ENCODE results near the gene FLAD1.

FLAD1 gene

DNA sequence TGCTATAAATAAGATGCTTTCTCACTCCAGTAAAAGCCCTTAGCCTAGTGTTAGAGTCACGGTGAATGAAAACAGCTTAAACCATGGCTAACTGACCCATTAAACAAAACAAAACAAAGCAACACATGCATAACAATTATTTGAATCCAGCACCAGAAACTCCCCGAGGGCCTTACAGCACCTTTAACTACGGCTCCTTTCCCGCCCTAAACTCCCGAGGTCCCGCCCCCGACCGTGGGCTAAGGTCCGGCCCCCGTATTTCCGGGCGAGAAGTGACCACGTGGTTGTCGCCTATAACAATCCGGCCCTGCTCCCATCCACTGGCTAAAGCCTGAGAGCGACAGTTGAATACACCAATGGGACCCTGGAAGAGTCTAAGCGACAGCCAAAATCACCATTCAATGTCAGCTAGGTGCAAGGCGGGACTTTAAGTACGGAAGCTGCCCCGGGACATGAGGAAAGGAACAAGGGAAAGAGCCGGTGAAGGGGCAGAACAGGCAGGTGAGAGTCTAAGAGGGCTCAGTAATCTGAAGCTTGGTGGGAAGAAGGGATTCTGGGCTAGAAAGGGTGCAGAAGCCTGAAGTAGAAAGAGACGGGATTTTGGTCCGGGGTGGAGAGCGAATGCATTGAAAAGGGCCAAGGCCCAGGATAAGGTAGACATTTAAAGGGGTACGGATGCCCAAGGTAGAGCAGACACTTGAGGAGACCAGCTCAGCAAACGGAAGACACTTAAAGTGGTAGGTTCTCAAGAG, at the start of gene FLAD1:
FLAD1 (plus strand) TSS at position 448 of the 752 bp plus-strand sequence. CDS start 351 bp downstream, outside the sequence.
- peak; percentile 84 to 96 (median 94) for DNase-seq

DNA sequence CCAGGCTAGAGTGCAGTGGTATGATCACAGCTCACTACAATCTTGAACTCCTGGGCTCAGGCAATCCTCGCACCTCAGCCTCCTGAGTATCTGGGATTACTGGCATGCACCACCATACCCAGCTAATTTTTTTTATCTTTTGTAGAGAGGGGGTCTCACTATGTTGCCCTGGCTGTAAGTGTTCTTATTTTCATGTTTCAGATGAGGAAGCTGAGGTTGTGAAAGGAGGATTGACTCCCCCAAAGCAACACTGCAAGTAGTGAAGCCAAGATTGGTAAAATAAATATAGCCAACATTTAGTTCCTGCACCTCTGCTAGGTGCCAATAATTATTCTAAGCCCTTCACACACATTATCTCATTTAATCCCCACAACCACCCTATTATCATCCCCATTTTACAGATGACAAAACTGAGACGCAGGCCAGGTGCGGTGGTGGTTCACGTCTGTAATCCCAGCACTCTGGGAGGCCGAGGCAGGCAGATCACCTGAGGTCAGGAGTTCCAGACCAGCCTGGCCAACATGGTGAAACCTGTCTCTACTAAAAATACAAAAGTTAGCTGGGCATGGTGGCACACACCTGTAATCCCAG, 48.7 kb upstream of the FLAD1 start:
- no peak for DNase-seq

DNA sequence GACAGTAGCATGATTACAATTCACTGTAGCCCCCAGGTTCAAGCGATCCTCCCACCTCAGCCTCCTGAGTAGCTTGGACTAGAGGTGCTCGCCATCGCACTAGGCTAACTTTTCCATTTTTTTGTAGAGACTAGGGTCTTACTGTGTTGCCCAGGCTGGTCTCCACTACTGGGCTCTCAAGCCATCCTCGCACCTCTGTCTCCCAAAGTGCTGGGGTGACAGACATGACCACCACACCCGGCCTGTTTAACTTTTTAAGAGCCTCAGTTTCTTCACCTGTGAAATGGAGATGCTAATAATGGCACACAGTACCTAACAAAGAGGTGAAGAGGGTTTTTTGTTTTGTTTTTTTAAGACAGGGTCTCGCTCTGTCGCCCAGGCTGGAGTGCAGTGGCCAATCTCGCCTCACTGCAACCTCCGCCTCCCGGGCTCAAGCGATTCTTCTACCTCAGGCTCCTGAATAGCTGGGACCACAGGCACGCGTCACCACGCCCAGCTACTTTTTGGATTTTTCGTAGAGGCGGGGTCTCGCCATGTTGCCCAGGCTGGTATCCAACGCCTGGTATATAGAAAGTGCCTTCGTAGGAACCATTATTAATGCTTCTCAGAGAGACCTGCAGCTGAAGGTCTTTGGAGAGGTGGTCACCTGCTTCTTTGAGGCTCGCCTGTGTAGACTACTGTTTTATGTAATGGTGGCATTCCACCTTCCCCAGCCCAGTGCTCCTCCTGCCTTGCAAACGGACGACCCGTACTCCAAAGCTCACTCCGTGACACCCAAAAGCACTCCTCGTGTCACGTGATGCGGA, 47.2 kb upstream of the FLAD1 start:
- DNase-seq: no peak

DNA sequence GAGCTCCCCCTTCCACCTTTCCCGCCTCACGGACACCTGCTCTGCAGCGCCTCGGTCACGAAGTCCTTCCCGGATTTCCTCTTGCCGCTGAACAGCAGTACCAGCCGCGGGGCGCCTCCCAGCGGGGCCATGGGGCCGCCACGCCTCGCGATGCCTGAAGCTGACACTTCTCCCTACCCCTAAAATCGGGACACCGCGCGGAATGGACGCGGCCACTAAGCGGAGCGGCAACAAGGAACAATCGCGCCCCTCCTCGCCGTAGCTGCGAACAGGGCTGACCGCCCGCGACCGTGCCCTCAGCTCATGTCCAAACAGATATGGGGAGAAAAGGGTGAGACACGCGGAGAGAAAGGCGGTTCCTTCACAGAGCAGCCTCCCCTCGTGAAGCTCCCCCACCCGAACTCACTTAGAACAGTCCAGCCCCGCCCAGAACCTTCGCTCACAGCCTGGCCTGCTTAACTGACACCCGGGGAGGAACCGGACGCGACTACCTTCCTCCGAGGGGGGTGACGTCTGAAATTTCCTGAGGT, 46.5 kb upstream of the FLAD1 start, which contains the start of gene PMVK:
PMVK (minus strand) TSS at position 165 of the 530 bp plus-strand sequence; CDS start at position 131, 34 bp downstream.
- DNase-seq: peak; percentile 93 to 100 (median 98)

DNA sequence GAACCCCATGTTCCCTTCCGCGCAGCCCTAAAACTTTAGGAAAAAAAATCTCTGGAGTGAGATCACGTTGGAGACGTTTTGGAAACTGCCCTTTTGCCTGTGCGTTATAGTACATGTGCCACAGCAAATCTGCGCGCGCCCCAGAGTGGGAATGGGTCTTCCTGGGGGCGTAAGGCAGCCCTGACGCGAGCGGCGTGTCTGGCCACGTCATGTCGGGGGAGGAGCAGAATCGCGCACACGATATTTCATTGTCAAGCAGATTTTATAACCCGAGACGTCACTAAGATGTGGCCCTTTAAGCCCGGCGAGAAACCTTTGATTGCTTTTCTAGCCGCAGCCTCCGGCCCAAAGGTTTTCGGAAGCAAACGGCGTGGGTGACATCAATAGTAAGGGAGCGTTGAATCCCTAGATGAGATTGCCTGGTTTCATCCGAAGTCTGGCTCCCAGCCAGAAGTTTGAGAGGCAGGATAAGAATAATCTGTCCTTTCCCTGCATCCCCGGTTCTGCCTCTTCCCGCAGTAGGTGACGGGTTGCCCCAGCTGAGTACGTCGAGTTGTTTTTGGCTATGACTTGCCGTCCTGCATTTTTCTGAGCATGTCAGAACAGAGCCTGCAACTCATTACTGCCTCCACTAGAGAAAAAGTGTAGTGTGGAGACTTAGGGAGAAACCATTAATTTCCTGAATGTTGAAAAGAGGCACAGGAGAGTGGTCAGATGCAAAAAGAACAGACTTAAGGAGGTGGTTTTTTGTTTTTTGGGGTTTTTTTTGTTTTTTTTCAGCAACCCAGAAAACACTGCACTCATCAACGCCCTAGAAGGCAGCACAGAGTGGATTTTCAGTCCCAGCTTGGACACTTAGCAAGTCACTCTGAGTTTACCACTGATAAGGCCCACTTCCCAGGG, 45.8 kb upstream of the FLAD1 start:
- peak; percentile 91 to 100 (median 98) for DNase-seq

DNA sequence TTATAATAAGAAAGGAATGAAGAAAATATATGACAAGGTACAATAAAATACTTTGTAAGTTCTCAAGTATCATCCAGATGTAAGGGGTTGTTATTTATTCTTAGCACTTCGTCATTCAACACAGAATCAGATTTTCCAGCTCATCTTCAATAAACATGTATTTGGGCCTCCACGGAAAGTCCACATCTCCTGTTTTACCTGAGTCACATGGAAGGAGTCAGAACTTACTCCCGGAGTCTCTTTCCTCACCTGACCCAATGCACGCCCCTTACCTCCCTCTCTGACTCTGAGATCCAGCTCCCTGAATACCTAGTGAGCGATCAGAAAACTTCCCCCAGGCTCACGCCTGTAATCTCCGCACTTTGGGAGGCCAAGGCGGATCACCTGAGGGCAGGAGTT, 45.2 kb upstream of the FLAD1 start:
- no peak for DNase-seq

DNA sequence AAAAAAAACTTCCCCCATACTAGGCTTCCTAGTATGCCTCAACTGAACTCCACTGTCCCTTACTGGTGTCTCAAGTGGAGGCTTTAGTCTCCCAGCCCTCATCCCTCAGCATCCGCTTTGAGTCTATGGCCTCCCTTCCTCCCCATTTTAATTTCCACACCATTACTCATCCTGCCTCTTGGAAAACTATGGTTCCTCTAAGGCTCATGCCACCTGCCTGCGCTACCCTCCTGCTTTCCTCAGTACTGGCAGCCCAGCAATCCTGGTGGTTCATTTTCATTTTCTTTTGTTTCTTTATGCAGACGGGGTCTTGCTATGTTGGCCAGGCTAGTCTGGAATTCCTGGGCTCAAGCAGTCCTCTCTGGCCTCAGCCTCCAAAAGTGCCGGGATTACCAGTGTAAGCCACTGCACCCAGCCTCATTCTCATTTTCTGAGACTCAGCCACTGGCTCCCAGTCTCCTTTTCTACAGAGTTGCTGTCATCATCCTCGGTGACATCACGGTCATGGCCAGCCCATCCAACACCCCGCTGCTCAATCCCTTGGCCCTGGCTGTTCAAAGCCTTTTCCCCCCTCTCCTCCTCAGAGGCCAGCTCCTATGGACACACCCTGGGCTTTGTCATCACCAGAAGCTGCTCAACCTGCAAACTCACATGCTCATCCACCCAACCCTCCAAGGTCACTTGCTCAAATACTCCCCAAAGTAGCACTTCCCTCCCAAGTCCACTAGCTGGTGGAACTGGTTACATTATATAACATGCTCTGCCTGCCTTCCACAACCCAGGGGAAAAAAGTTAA, 44.3 kb upstream of the FLAD1 start:
- DNase-seq: no peak

DNA sequence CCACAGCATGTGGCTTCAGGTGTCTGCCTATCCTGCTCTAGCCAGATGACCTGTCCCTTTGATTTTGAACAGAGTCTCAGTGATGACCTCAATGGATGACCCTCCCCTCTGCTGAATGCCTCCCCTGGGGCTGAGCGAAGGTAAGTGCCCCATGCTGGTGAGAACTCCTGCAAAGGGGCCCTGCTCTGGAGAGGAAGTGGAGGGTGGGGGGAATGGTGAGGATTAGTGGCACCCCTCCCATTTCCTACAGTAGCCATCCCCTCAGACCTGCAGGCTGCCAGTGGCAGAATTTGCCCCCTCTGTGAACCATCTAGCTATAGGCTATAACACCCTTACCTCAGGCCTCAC, 43.0 kb upstream of the FLAD1 start:
- no peak for DNase-seq

DNA sequence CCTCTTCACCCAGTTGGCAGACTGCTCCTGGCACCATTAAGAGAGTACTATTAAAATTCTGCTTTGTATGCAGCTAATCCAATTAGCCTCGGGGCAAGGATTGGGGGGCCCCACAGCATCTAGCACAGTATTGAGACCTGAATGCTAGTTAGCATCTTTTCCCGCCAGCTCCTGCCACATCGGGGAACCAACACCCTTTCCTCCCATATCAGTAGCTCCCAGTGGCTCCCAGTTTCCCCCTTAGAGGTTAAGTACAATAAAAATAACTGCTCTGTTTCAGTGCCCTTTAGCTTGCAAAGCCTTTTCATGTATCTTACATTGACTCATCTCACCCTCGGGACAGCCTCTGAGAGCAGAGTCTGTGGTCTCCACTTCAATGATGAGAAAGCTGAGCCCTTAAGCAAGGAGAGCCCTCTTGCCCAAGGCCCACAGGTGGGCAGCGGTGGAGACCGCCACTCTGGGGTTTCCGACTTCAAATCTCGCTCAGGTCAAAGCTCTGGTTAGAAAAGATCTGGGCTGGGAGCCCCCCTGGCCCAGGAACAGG, 42.4 kb upstream of the FLAD1 start:
- DNase-seq: no peak

DNA sequence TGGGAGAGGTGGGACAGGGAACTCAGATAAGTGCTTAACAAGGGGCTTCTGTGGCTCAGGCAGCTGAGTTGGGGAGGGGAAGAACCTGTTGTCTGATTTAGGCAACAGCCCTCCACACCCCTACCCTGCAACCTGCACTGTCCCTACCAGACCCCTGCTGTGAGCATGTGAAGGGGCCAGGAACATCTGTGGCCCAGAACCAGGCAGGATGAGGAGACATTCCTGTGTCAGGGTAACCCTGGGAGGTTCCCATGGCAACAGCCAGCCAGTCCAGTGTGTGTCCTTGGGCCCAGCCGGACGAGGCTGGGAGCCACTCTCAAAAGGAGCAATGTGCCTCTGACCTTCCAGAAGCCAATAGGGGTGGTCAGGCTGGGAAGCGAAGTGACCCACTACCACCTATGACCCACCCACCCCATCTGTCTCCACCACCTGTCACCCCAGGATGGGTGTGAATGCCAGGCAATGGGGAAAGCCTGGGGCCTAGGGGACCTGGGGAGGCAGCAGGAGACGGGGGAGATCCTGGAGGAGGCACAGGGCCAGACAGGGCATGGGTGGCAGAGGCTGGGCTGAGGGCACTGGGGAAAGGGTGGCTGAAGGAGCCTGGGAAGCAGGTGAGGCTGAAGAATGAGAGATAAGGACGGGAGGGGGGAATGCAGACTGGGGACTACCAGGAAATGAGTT, 41.7 kb upstream of the FLAD1 start:
- DNase-seq: no peak

DNA sequence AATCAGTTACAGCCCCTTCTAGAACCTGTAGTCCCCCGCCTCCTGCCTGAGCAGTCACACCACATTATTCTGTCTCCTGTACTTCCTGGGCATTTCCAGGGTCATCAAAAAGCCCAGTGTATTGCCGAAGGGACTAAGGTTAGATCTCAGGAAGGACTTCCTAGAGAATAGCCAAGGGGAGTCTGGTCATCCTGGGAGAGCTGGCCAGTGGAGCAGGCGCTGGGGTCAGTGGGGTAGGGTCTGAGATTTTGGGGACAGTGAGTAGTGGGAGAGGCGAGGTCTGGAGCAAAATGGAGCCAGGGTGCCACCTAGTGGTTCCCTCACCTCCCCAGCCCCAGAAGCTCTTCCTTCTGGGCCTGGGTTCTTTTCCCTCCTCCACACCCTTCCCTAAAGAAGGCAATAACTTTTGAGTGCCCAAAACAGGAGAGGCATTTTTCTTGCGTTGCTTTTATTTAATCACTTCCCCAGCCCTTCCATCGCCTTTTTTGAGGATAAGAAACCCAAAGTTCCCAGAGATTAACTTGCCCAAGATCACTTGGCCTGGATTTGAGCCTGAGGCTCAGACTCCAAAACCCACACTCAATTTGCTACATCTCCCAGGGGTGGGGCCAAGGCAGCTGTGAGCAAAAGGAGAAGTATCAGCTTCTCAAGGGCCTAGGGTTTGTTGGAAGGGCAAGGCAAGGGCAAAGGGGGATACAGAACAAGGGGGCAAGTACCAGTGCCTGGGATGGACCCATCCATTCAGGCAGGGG, 39.3 kb upstream of the FLAD1 start:
- DNase-seq: peak in 4 of 6 experiments; percentile 20 to 30 (median 24)

DNA sequence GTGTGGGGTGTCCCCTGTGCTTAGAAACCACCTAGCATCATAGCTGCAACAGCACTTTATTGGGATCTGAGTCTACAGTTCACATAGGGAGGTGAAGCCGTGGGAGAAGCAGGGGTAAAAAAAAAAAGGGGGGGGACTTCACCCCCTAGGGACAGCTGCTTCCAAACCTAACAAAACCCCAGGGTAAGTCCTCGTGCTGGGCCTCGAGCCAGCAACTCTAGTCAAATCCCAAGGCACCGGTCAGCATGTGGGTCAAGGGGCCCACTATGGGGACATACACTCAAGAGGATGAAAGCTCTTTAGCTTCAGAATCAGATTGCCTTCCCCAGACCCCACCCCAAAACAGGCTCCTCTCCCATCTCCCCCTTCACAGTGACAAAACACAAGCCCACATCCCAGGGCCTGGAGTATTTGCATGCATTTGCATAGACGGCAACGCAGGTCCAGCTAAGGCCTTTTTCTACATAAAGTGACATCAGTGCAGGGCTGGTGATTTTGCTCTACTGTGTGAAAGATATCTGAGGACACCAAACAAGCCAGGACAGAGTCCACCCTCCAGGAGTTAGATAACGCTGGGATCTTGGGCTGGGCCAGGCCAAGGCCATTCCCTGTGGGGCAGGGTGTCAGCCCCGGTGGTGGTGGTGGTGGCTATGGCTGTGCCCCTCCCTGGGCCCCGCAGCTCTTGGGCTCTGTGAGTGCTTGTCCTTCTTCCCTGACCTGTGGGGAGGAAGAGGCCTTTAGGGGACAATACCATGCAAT, 38.6 kb upstream of the FLAD1 start:
- DNase-seq: no peak

DNA sequence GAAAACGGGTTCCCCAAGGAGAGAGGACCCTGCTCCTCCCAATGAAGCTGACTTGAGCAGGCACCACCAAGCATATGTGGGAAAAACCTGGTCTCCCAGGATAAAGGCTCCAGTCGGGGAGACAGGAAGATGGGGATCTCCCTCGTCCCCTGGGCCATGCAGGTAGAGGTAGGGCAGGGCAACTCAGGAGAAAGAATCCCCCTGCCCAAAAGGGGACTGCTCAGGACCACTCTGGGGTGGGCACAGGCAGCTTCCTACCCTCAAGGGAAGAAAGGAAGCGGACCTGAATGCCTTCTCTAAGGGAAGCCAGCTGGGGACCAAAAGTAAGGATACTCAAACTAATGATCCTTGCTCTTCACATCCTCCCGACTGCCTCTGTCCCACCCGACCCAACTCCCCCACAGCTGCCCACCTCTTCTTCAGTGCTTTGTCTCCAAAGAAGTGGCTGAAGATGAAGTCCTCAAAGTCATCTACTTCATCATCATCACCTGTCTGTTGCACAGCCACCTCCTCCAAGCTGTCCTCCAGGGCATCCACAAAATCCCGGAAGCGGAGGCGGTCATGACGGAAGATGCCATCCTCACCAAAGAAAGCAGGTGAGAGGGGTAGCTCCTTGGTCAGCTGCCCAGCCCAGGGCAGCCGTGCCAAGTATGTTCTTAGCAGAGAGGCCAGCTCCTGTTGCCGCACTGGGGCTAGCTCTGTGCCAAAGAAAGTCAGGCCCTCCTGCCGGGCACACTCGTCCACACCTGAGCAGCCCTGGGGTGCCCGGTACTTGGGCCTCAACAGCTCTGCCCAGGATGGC, 37.8 kb upstream of the FLAD1 start:
- no peak for DNase-seq

DNA sequence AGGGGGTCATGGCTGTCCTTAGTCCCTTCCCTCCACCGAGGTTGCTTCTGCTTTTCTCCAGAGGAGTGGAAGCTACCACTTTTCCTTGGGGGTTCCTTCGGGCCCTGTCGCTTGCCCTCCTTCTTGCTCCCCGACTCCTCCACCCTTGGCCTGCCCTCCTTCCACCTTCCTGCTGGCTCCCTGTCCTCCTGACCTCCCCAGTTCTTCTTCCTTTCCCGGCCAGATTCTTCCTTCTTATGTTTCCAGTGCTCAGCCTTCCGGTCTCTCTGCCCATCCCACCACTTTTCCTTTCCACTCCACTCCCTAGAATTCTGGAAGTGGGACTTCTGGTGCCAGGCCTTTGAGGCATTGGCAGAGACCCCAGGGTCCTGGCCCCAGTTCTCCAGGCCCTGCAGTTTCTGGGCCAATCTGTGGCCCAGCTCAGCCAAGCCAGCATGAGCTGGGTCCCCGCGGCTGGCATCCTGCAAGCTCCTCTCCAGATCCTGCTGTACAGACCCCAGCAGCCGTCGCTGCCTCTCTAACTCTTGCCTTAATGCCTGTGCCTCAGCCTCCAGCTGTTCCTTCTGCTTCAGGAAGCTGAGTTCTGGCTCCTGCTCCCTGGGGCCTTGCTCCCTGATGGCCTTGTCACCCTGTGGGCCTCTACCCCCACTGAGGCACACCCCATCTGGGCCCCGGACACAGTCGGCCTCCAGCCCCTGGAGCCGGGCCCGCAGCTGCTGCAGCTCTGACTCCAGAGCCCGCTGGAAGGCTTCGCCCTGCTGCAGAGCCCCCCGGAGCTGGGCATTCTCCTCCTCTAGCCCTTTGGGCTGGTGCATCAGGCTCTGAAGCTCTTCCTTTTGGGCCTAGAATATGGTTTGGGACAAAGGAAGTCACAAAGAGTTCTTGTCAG, 36.9 kb upstream of the FLAD1 start:
- no peak for DNase-seq

DNA sequence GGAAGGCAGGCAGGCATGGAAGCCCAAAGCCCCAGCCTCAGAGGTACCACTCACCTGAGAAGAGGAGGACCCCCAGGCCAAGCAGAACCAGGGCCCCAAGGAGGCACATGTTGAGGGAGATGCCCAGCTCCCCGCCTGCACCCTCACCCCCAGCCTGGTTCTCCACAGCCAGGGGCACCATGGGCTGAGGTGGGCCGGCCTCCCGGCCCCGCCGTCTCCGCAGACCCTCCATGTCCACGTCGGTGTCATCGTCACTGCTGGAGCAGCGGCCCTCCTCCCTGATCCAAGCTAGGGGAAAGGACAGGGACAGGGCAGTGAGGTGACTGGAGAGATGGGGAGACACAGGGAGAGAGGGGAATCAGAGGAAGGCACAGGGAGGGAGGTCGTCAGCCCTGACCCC, 35.1 kb upstream of the FLAD1 start:
- DNase-seq: no peak

DNA sequence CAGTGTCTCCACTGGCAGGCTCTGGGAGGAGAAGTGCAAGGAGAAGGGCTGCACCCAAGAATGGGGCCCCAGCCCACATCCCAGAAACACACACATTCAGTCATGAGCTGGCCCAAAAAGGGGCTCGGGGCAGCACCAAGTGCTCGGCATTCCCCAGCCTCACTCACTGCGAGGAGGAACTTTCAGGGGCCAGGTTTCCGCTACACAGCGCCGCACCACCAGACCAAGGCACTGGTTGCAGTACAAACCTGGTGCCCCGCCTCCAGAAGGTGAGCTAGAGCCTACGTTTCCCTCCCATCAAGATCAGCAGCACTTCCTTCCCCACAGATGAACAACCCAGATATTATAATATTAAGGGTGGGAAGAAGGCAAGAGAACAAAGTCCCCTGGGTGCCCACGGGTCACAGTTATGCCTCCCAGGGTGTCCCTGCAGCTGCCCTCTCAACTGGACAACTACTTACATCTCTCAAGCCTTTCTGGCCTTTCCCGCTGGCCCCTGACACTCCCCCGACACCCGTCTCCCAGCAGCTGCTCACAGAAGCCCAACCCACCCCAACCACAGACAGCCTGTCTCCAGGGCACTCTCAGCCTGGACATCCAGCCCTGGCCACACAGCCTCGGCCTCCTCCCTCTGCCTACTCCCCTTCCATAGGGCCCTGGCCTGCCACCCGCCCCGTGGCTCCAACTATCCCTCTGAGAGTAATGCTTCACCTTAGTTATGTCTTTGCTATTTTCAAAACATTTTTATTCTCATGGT, 31.1 kb upstream of the FLAD1 start:
- peak; percentile 62 to 74 (median 67) for DNase-seq

Measured in stimulated activated naive CD4-positive, alpha-beta T cell (primary cell).